Tibial nerve (tissue), 4 donors: ENCODE measurements around the gene CHKA.

ENCODE experiments used
- EP300 ChIP-seq, 2 donors: sonication (generic); formaldehyde crosslinking; IDR thresholded peaks; one replicate each; pipeline ENCODE4 v1.6.1; 2017; ENCODE audit warnings: antibody characterized with exemption in 2 of 2, mild to moderate bottlenecking in 1 of 2
- POLR2A ChIP-seq, 2 donors: fragments of 450-650 bp; IDR thresholded peaks; one replicate each; pipeline ENCODE4 v1.6.1; 2017; ENCODE audit warnings: antibody characterized with exemption in 2 of 2, mild to moderate bottlenecking in 2 of 2, moderate library complexity in 2 of 2
- TF ChIP-seq, protein P1 (sequence below), 5 experiments: fragments of 200-600 bp in 3 of 5; fragments of 450-650 bp in 2 of 5; sonication (generic) in 3 of 5; IDR thresholded peaks; one replicate each; pipeline ENCODE4 v1.5.1; 2016 to 2019; ENCODE audit warnings: antibody characterized with exemption in 5 of 5, mild to moderate bottlenecking in 3 of 5, moderate library complexity in 2 of 5

DNA sequence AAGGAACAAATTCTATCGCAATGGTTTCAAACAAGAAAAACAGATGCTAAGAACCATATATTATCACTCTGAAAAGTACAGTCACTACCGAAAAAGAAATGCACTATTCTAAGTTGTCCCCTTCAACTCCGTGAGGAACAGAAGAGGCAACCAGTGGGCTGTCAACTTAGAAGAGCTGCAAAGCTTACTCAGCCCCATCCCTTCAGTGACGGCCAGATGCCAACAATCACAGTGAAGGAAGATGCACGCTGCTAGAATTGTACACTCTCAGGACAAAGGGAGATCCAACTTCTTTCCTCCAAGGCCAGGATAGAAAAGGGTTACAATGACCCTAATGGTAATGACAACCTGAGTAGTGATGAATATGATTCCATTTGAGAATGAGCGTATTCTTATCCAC, 38.5 kb upstream of the CHKA start:
- TF ChIP-seq, protein P1, sequence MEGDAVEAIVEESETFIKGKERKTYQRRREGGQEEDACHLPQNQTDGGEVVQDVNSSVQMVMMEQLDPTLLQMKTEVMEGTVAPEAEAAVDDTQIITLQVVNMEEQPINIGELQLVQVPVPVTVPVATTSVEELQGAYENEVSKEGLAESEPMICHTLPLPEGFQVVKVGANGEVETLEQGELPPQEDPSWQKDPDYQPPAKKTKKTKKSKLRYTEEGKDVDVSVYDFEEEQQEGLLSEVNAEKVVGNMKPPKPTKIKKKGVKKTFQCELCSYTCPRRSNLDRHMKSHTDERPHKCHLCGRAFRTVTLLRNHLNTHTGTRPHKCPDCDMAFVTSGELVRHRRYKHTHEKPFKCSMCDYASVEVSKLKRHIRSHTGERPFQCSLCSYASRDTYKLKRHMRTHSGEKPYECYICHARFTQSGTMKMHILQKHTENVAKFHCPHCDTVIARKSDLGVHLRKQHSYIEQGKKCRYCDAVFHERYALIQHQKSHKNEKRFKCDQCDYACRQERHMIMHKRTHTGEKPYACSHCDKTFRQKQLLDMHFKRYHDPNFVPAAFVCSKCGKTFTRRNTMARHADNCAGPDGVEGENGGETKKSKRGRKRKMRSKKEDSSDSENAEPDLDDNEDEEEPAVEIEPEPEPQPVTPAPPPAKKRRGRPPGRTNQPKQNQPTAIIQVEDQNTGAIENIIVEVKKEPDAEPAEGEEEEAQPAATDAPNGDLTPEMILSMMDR (IDR thresholded peaks at IDR 0.05) = no peak
- no peak for TF ChIP-seq POLR2A (IDR thresholded peaks at IDR 0.05)
- TF ChIP-seq EP300 (IDR thresholded peaks at IDR 0.05) = no peak
